Heart left ventricle (tissue), 16 donors: ENCODE results near the gene SLAIN1. TPM values are rescaled to one million over a fixed set of nuclear protein-coding genes. Genes with fewer than 3 reads are reported as not detected.

Experiments used
- ATAC-seq, 4 donors: fragments of 200-7000 bp; cut with Tn5 transposase; one replicate each; pipeline ENCODE4 v1.9.1; 2020 to 2022; ENCODE audit warnings: moderate library complexity in 4 of 4, mild to moderate bottlenecking in 3 of 4, moderate number of reproducible peaks in 1 of 4
- DNase-seq, 5 donors: peaks; one replicate each; pipeline ENCODE4 v3.0.0-alpha.2; 2020
- H3K27ac ChIP-seq, 12 donors: fragments of 200-600 bp; sonication (generic) in 4 of 12; one replicate each; pipeline versions ENCODE4 v1.5.0 to v1.8.0; 2016 to 2022; ENCODE audit warnings: mild to moderate bottlenecking in 2 of 12
- H3K27me3 ChIP-seq, 9 donors: fragments of 200-600 bp; sonication (generic) in 2 of 9; one replicate each; pipeline versions ENCODE4 v1.5.1 to v1.8.0; 2016 to 2022; ENCODE audit warnings: mild to moderate bottlenecking in 3 of 9
- H3K36me3 ChIP-seq, 9 donors: fragments of 200-600 bp; sonication (generic) in 2 of 9; one replicate each; pipeline versions ENCODE4 v1.5.0 to v1.8.0; 2018 to 2022; ENCODE audit warnings: mild to moderate bottlenecking in 2 of 9
- H3K4me1 ChIP-seq, 12 donors: fragments of 200-600 bp; sonication (generic) in 4 of 12; one replicate each; pipeline versions ENCODE4 v1.5.0 to v1.8.0; 2016 to 2022; ENCODE audit warnings: mild to moderate bottlenecking in 3 of 12
- H3K4me3 ChIP-seq, 12 donors: fragments of 200-600 bp; sonication (generic) in 4 of 12; one replicate each; pipeline versions ENCODE4 v1.5.0 to v1.8.0; 2017 to 2022; ENCODE audit warnings: mild to moderate bottlenecking in 9 of 12, moderate library complexity in 4 of 12
- H3K9me3 ChIP-seq, 12 donors: fragments of 200-600 bp; sonication (generic) in 4 of 12; one replicate each; pipeline versions ENCODE4 v1.5.0 to v1.8.0; 2016 to 2022; ENCODE audit warnings: mild to moderate bottlenecking in 1 of 12
- POLR2A ChIP-seq, 2 donors: fragments of 450-650 bp; IDR thresholded peaks; one replicate each; pipeline ENCODE4 v1.6.1; 2017; ENCODE audit warnings: antibody characterized with exemption in 2 of 2, mild to moderate bottlenecking in 2 of 2, moderate library complexity in 2 of 2
- WGBS, 4 donors: extraction: QIAGEN DNeasy Blood & Tissue Kit in 2 of 4; methylation state at CpG; one replicate each; pipeline versions ENCODE4 v1.1.5 to v1.1.7; 2013 to 2018; 5-methylcytosine and 5-hydroxymethylcytosine counted together
- intact Hi-C, 10 donors: fragments of 100-400 bp; cut with DNase I; formaldehyde crosslinking; loops; one replicate each; pipeline versions ENCODE4 v1.11.1 to v1.14.2; 2022
- polyA plus RNA-seq, 2 donors: library from polyadenylated mRNA; stranded (reverse); fragments of 200-250 nt; gene quantifications; one replicate each; pipeline ENCODE4 v1.2.3, GENCODE V29; 2013
- total RNA-seq, 9 donors: library from RNA; depleted of rRNA in 2 of 9; stranded (reverse); fragments of >200 nt in 2 of 9; fragmentation: NEBNext Ultra II Directional in 3 of 9; extraction: Animal tissue kit (Norgen Biotek cat#: 25700) in 3 of 9; gene quantifications; one replicate each; pipeline versions ENCODE4 v1.1.0 to v1.2.4, GENCODE V29; 2016 to 2023
- TF ChIP-seq, protein P1 (sequence below), 12 donors: fragments of 200-600 bp; sonication (generic) in 4 of 12; IDR thresholded peaks; one replicate each; pipeline versions ENCODE4 v1.5.0 to v1.8.0; 2018 to 2022; ENCODE audit warnings: antibody characterized with exemption in 12 of 12, mild to moderate bottlenecking in 5 of 12
- donor health status: ischemic (EF 13 %, LVEDD 7.1; RV severe dilation, severe dysfunction).
- donor health status: healthy with polysubstance abuse.
- donor health status: DM: no; HTN: yes; CAD: no.
- donor health status: DM: no; HTN: no; CAD: no.
- donor health status: ischemic (EF 25% LVEDD 6.9; RV normal size, moderate dysfunction).
- donor health status: ischemic (EF 25% LVEDD 5.7; RV mildly dilated, moderate dysfunction).
- donor health status: healthy.
- donor health status: DM: yes; HTN: yes; CAD: no.
- donor health status: ischemic (EF 35%, LVEDD 5.7; RV mildly dilated, moderate dysfunction).
- donor health status: nonischemic (EF 11% LVEDD 7.7; RV severe dilation, severe dysfunction).
- donor health status: DM: yes; HTN: yes; CAD: no.
- donor health status: PGD.
- donor health status: ischemic (EF 29% LVEDD 5.4; RV normal size, mild dysfunction).
- donor health status: nonischemic (EF 23%, LVEDD 6.1; RV moderate dilation, normal function).

Gene SLAIN1
- total and polyA plus RNA-seq, 11 donors = 2.3 to 14.9 (median 7.0) TPM

DNA sequence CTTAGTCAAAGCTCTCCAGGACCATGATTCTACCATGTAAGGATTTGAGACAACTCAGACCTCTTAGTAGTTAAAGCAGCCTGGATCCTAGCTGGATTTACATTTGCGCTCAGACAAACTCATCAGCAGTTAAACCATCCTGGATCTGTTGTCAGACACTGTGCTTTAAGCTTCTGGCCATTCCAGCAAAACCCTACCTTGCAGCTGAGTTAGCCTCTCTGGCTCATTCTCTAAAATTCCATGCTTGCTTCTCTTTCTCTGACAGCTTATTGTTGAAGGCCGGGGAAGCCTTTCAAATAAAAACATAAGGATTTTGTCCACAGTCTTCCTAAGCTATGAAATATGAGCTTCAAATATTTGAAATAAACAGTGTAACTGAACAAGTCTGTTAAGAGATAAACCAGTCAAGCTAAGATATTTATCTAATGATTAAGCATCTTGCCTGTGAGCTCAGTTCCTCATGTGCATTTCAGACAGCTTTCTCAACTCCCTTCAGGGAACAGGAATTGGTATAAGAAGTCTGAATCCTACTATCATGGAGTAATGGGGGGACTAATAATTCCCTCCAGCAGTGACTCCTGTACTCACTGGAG, 89.3 kb downstream of the SLAIN1 start:
- intact Hi-C loops = loop anchor here in 2 of 10 donors (10.0 kb wide), 2 partner anchors 108 to 1188 kb away; no protein-coding TSS in a partner anchor
- no peaks in the 10 kb centered on the region for H3K27me3 ChIP-seq
- 91 to 94% (median 92%) methylated on average over 2 of the region's 2 CpGs for WGBS, 4 donors
- H3K4me1 ChIP-seq = no peaks in the 10 kb centered on the region
- DNase-seq (no peak), ATAC-seq (no peak)
- peaks cover 0 to 15% (median 2%) of the 10 kb centered on the region in 12 donors for H3K9me3 ChIP-seq
- H3K27ac ChIP-seq = no peak overlapping the region
- TF ChIP-seq, protein P1, sequence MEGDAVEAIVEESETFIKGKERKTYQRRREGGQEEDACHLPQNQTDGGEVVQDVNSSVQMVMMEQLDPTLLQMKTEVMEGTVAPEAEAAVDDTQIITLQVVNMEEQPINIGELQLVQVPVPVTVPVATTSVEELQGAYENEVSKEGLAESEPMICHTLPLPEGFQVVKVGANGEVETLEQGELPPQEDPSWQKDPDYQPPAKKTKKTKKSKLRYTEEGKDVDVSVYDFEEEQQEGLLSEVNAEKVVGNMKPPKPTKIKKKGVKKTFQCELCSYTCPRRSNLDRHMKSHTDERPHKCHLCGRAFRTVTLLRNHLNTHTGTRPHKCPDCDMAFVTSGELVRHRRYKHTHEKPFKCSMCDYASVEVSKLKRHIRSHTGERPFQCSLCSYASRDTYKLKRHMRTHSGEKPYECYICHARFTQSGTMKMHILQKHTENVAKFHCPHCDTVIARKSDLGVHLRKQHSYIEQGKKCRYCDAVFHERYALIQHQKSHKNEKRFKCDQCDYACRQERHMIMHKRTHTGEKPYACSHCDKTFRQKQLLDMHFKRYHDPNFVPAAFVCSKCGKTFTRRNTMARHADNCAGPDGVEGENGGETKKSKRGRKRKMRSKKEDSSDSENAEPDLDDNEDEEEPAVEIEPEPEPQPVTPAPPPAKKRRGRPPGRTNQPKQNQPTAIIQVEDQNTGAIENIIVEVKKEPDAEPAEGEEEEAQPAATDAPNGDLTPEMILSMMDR (IDR thresholded peaks at IDR 0.05) = no peak
- no peak for TF ChIP-seq POLR2A (IDR thresholded peaks at IDR 0.05)
- no peaks in the 10 kb centered on the region for H3K36me3 ChIP-seq
- no peak overlapping the region for H3K4me3 ChIP-seq

DNA sequence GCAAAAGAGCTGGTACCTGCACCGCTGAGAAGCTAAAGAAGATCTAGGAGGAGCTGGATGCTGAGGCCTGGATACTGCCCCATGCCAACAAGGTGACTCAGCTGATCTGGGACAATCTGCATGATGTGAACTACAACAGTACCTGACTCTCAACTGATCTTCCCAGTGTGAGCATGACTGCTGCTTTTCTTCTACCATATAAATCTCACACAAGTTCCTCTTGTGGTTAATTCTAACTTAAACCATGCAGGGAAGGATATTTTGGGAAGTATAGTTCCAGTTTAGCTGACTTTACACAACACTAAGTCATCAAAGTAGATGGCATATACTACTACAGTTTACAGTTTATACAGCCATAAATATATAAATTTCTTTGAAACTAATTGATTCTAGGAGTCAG, 91.9 kb downstream of the SLAIN1 start:
- no peak for DNase-seq
- H3K9me3 ChIP-seq = peaks cover 0 to 27% (median 6%) of the 10 kb centered on the region in 12 donors
- H3K4me3 ChIP-seq = no peak overlapping the region
- no peaks in the 10 kb centered on the region for H3K27me3 ChIP-seq
- no peaks in the 10 kb centered on the region for H3K4me1 ChIP-seq
- TF ChIP-seq, protein P1 (IDR thresholded peaks at IDR 0.05) = no peak
- no peak for TF ChIP-seq POLR2A (IDR thresholded peaks at IDR 0.05)
- intact Hi-C loops = loop anchor here in 2 of 10 donors (10.0 kb wide), 2 partner anchors 105 to 1185 kb away; no protein-coding TSS in a partner anchor
- ATAC-seq = no peak
- WGBS, 4 donors = 92 to 100% (median 96%) methylated on average over 1 of the region's 1 CpG
- H3K36me3 ChIP-seq = no peaks in the 10 kb centered on the region
- no peak overlapping the region for H3K27ac ChIP-seq

DNA sequence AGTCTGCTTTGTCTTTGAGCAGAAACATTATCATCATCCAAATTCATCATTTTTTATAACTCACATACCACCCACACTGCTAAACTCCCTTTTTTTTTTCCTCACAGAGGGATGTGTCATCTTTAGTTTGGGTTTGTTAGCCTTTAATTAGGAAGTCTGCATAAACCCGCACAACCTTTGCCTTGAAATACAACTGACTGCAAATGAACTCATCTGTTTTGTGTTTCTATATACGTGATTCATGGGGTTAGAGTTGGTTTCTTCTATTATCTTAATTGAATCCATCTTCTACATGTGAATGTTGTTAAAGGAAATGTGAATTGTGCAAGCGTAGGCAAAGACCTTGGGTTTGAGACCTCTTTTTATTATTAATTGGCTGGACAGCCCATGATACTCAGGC, 102.7 kb downstream of the SLAIN1 start:
- no peak overlapping the region for H3K27ac ChIP-seq
- WGBS, 4 donors = 86 to 90% (median 87%) methylated on average over 3 of the region's 3 CpGs
- DNase-seq (no peak), ATAC-seq (no peak)
- no peaks in the 10 kb centered on the region for H3K4me1 ChIP-seq
- no peak for TF ChIP-seq POLR2A (IDR thresholded peaks at IDR 0.05)
- TF ChIP-seq, protein P1 (IDR thresholded peaks at IDR 0.05) = no peak
- no peaks in the 10 kb centered on the region for H3K36me3 ChIP-seq
- no peak overlapping the region for H3K4me3 ChIP-seq
- H3K9me3 ChIP-seq = peaks cover 0 to 9% (median 0%) of the 10 kb centered on the region in 12 donors
- intact Hi-C loops = no loop called here
- no peaks in the 10 kb centered on the region for H3K27me3 ChIP-seq

DNA sequence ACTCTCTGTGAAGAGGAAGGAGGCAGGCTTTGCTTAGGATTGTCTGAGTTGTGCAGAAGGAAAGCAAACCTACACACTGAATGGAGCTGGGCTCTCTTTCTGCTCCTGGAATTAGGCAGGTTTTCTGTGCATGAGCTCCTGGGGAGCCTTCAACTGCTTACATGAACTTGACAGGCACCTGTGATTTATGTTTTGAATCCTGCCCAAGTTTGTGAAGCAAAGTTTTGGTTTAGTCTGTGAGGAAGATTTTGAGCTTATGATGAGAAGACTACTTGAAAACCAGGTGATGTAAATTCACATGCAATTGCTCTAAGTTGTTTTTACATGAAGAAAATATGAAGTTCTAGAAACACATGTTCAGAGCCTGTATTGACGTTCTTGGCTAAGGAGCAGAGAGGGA, 109.0 kb downstream of the SLAIN1 start:
- H3K27me3 ChIP-seq = no peaks in the 10 kb centered on the region
- no peak overlapping the region for H3K4me3 ChIP-seq
- H3K9me3 ChIP-seq = peaks cover 0 to 3% (median 0%) of the 10 kb centered on the region in 12 donors
- 79 to 91% (median 89%) methylated on average over 1 of the region's 1 CpG for WGBS, 4 donors
- peaks cover 0 to 6% (median 0%) of the 10 kb centered on the region in 12 donors for H3K4me1 ChIP-seq
- no peak overlapping the region for H3K27ac ChIP-seq
- DNase-seq (no peak), ATAC-seq (no peak)
- H3K36me3 ChIP-seq = no peaks in the 10 kb centered on the region
- TF ChIP-seq, protein P1 (IDR thresholded peaks at IDR 0.05) = no peak
- TF ChIP-seq POLR2A (IDR thresholded peaks at IDR 0.05) = no peak
- intact Hi-C loops = no loop called here
